Glomerular visceral epithelial cell (primary cell): ENCODE measurements around the gene ERP44.
A peak's percentile ranks its signal among the peaks of the same experiment; 100 is the strongest.
"Not testable (repeated sequence)": the region's sequence is repeated elsewhere in the genome, so short reads cannot be mapped to it uniquely, and the experiment has no call there.

Experiments used
- DNase-seq: peaks from one replicate; pipeline ENCODE4 v3.0.0-alpha.2; 2016; ENCODE audit errors: extremely low spot score

ERP44 gene

DNA sequence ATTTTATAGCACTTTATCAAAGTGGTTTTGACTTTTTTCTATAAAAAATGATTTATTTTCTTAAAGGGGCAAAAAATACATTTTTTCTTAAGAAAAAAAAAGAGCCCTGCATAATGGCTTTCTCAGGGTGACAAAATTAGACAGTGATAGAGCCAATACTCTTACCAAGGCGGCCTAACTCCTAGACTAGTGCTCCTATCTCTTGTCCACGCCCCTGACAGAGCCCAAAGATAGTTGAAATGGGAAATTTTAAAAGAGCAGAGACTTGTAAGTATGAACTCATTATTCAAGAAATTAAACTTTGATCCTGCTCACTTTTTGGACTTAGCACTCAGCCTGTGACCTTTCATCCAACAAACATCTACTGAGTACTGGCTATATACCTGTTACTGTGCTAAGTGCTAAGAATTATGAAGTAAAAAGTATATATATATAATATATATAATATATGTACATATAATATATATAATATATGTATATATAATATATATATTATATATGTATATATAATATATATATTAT, 1.4 kb upstream of the ERP44 start:
- DNase-seq, result no peak

DNA sequence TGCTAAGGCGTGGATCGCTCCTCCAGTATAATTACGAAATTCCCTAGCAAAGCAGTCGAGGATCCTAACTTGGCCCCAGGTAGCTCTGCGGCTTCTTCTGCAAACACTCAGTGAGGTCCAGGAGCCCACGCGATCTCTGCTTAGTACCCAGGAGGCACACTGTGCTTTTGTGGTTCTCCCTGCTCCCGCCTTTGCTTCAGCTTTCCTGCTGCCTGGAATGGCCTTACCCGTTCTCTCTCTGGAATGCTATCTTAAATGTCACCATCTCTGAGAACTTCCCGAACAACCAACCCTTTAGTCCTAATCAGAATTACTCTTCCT, 882 bp upstream of the ERP44 start:
- DNase-seq, result peak; percentile 45

DNA sequence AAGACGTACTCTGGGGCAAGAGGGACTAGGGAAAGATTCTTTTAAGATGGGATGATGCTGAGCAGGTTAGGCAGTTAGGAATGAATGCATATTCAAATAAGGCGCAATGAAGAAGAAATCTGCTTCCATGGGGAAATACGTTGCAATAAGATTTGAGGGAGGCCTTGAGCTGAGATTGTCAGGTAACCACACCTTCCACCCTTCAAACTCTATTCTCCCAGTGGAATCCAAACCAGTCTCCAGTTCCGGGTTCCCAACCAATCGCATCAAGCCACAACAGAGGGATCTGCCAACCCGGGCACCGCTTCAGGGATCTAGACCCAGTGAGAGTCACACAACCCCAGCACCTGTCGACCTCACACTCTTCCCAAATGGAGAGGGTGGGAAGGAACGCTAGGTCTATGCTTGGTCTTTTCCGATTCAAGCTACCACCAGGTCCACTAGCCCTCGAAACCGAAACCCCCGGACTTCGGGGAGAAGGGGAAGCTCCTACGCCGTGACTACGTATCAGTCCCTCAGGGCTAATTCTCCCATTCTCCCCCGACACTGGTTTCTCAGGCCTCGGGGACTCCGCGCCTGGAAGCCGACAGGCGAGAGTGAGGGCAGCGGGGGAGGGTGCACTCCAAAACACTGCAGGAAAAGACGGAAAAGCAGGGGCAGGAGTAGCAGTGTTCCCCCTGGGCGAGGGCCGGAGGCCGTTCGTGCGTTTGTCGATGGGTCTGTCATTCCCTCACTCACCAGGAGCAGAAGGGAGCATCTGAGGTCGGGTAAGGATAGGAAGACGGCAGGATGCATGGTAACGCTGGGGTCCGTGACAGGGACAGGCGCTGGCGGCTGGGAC, 534 bp downstream of the ERP44 start:
- DNase-seq, result peak; percentile 68

DNA sequence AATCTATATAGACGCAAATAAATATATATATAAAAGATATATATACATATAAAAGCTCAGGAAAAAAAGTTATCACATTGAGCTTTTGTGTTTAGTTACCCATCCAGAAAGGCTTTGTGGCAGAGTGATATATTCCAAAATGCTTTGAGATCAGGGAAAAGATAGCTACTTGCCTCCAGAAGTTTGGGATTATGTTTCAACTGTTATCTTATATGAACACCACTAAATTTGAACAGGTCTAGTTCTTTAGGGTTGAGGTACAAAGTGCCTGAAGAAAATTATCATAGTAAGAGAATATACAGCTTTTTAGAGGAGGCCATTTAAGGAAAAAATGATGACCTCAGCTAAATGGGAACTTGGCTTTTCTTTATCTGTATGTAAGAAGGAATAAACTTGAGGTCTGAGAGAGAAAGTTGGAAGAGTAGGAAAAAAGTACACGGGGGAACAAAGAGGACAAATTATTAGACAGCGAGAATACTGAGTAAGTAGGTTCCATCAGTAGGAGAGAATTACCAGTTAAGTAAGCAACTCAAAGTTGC, 2.4 kb downstream of the ERP44 start:
- DNase-seq, result no peak

DNA sequence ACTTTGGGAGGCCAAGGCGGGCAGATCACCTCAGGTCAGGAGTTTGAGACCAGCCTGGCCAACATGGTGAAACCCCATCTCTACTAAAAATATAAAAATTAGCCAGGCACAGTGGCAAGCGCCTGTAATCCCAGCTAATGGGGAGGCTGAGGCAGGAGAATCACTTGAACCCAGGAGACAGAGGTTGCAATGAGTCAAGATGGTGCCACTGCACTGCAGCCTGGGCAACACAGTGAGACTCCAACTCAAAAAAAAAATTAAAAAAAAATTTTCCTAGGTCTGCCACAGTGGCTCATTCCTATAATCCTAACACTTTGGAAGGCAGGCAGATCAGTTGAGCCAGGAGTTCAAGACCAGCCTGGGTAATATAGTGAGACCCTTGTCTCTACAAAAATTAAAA, 4.4 kb downstream of the ERP44 start:
- not testable (repeated sequence) for DNase-seq

DNA sequence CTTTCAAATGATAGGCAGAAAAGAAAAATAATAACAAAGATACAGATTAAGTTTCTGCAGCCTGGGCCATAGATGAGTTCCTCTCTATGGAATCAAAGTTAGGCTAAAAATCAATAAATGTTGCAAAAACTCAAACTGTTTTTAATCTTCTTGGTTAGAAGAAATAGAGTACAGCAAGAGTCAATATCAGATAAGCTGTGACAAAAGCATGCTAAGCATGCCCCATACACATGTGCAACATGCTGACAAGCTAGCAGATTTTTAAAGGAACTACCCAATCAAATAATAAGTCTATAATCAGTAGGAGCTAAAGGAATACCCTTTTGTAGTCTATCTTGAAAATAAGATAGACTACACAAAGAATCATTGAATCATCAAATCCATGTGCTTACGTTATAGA, 6.7 kb downstream of the ERP44 start:
- DNase-seq, result no peak

DNA sequence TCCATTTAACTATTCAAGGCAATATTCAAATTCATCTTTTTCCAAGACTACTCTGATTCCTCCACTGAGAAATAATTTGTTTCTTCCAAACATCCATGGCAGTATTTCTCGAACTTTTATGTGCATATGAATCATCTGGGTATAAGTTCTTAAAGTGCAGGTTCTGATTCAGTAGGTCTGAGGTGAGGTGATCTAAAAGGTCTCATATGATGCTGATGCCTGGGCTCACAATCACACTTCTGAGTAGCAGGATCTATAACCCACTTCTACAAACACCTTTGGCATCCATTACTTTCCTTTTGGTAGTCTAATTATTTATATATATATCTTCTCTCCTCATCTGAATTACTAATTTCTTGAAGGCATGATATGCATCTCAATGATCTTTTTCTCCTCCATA, 7.2 kb downstream of the ERP44 start:
- no peak for DNase-seq

DNA sequence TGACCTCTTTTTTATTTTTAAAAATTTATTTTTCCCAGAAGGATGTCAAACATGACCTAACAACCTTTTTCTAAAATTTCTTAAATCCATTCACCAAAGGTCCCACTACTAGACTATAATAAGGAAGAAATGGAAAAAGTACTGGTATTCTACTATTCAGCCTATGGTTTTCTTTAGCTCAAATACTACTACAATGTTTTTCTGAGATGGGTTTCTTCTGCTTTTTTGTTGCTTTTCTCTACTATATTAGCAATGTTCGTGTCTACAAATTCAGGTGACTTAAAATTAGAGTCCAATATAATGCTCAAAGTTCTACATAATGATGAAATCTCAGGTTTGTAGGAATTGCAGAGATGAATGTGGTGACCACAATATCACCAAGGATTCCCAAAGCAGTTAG, 7.9 kb downstream of the ERP44 start:
- no peak for DNase-seq

DNA sequence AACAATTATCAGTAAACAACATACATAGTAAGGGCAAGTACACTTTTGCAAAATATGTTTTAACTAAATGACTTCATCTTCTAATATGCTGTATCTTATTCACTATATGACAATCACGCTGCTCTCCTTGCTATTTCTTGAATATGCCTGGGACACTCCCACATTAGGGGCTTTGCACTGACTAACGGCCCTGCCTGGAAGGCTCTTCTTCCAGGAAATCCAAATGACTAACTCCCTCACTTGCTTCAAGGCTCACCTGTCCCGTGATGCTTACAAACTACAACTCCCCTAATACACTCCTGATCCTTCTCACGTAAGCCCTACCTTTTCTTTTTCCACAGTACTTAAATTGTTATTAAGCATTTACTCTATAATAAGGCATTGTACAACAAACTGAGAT, 10.6 kb downstream of the ERP44 start:
- DNase-seq, result no peak

DNA sequence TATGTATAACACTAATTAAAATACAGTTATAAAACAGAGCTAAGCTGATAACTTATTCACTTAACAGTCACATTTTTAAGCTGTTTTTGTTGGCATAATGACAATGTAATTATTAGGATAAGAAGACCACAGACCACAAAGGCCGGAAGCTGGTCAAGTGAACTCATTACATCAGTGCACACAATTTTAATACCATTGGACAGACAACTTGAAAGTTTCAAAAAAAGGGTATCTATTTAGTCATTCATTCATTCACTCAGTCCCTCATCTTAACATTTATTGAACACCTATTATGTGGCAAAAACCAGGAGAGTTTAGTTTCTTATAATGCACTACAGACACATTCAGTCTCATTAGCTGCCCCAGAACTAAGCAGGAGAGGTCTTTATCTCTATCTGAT, 11.6 kb downstream of the ERP44 start:
- DNase-seq, result peak; percentile 67

DNA sequence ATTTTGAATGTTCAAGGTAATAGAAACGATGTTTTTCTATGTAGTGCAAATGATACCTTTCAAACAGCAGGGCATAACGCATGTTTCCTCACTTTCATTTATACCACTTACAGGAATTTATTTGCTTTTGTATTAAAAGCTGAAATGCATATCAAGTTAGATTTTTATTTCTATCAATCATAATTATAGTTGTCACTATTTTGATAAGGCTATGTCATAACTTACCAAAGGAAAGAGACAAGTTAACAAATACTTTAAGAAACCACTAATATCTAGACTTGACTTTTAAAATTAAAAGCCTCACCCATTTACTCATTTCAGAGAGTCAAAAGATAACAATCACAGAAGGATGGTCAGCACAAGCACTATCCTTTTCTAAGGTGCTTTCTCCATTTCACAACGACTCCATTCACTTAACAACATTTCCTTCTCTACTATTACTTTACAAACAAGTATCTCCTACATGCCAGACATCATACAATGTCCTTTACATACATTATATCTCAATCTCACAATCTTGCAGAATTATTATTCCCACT, 12.6 kb downstream of the ERP44 start:
- no peak for DNase-seq

DNA sequence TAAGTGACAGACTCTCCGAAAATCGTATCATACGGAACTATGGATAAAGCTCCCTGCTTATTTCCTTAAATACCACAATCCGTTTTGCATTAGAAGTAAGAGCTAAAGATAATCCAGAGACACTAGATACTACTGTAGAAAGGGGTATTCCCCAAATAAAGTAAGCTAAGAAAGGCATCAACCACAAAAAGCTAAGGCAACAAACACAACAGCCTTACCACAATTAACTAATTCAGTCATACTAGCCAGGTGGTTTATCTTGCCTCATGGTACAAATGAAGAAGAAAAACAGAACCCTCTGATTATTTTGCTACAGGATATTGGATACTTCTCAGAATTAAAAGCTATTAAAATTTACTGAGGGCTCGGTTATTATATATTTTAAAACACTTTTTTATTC, 14.1 kb downstream of the ERP44 start:
- no peak for DNase-seq

DNA sequence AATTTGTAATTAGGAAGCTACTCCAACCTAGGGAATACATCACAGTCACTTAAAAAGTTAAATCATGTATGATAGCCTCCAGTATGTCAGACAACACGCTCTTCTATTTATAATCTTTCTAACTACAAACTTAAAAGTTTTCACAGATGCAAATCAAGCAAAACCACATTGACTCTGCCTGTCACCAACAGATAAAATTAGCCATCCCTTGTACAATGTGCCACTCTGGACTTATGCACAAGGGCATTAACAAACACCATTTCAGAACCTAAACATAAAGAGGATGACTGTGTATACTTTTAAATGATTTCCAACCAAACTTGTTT, 14.7 kb downstream of the ERP44 start:
- DNase-seq, result no peak

DNA sequence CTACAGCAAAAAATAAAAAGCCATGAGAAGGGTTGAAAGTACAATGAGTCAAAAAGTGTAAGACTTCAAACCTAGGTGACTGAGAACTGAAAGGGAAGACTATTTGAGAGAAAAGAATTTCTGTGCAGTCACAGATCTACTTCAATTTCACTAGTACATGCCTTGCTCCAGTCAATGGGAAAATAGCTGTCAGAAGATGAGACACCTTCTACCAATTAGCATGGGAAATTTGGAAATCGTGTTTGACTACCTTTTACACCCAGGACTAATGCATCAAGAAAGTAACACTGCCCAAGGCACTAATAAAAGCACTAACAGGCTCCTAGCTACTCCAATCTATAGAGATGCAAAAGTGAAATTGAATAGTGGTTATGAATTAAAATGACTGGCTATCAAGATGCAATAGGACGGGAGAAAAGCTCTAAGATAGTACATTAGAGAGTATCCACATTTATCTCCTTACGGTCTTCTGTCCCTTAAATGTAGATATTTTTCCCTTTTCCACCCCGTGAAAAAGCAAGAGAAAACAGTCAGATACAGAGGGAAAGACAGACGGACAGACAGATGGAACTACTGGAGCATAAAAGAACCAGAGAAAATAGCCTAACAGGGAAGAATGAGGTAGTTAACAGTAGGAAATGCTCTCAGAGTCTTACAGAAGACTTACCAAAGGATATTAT, 15.2 kb downstream of the ERP44 start:
- DNase-seq, result no peak

DNA sequence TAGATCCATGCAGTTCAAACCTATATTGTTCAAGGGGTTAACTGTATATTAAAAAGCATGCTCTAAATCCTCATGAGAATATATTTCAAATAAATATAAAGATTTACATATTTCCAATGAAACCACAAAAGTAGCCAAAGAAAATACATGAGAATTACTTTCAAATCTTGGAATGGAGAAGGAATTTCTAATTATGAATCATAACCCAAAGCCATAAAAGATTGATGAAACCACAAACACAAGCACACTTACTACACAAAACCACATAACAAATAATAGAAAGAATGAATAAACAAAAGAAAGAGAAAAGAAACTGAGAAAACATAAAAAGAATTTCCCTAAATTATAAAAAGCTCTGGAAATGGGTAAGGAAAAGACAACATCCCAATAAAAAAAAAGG, 16.0 kb downstream of the ERP44 start:
- no peak for DNase-seq

DNA sequence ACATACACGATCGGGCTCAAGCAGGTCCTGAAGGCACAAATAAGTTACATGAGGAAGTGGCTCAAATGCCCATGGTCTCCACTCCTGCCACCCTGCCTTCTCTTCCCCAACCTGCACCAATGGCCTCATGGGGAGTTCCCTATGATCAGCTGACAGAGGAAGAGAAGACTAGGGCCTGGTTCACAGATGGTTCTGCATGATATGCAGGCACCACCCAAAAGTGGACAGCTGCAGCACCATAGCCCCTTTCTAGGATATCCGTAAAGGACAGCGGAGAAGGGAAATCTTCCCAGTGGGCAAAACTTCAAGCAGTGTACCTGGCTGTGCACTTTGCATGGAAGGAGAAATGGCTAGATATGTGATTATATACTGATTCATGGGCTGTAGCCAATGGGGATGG, 22.5 kb downstream of the ERP44 start:
- DNase-seq, result not testable (repeated sequence)

DNA sequence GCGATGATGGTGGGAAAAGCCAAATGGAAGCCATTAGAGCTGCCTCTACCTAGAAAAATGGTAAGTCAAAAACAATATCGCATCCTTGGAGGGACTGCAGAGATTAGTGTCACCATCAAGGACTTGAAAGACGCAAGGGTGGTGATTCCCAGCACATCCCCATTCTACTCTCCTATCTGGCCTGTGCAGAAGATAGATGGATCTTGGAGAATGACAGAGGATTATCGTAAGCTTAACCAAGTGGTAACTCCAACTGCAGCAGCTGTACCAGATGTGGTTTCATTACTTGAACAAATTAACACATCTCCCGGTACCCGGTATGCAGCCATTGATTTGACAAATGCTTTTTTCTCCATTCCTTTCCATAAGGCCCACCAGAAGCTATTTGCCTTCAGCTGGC, 23.8 kb downstream of the ERP44 start:
- no peak for DNase-seq

DNA sequence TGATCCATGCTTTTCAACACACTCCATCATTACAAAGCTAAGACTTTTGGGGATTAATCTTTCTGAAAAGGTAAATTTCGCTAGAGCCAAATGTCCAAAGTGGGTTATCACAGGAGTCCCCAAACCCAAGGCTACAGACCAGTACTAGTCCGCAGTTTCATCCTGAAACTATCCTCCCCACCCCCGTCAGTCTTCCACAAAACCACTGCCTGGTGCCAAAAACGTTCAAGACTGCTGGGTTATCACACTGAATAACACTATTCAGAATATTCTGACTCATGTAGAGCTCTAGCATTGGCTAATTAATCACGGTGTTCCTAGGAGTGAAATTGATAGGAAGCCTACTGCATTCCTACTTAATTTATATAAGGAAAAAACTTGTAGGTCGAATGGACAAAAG, 24.7 kb downstream of the ERP44 start:
- no peak for DNase-seq

DNA sequence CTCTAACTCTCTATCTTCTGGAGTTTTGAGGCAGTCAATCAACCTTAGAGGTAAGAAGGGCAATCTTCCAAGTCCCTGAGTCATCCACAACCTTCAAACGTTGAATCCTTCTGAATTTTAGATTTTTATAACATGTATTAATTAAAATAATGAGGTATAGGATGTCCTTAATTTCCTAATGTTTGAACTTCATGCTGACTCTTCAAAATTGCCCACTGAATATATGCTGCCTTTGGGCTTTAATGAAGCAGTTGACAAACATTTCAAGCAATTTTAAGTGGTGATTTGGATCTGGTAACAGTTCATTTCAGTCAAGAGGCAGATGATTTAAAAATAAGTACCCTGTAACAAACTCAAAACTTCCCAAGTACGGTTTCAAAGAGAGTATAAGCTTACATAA, 26.0 kb downstream of the ERP44 start:
- DNase-seq, result no peak

DNA sequence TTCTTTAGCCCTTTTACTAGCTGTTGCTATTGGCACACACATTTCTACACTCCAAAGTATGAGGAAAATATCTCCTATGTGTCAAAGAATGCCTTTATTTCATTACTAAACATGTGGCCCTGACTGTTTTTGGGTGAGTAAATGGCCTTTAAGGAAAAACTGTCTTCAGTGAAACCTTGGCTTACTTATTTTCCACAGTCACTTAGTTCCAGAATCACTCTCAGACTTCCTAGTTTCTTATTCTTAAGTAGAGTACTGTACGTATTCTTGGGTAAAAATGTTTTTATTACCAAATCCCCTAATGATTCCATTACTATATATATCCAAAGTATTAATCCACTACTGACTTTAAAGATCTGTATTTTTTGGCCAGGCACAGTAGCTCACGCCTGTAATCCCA, 27.5 kb downstream of the ERP44 start:
- no peak for DNase-seq

DNA sequence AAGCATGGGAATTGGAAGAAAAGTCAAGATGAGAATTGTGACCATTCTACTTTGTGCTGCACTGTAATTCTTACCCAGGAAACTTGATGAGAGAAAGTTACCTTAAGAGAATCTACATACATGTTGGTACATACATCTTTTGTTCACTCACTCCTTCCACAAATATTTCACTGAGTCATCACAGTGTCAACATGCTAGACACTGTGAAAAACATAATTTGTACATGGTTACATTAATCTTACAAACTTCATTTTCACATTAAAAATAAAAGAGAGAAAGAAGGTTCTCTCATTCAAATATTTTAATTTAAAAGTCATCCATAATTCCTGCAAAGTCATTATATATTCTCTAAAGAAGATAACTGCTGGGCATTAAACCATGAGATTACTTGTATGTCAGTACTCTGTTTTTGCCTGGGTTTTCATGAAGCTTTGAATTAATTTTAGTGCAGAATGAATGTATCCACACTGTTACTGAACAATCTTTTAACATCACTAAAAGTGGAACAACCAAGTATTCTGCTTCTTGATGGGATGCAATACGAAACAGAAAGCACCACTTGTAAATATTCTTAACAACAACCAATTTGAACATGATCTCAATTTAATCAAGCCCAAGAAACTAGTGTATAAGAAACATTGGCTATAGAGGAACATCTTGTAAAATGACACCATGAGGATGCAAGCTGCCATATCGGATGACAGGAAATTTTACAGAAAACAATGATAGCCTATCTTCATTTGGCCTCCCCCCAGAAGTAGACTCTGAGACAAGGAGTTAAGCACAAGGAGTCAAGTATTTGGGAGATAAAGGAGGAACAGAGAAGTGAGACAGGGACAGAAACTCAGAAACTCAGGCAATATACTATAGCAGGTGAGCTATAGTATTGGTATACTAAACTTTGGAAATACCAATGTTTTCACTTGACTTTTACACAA, 28.4 kb downstream of the ERP44 start:
- no peak for DNase-seq

DNA sequence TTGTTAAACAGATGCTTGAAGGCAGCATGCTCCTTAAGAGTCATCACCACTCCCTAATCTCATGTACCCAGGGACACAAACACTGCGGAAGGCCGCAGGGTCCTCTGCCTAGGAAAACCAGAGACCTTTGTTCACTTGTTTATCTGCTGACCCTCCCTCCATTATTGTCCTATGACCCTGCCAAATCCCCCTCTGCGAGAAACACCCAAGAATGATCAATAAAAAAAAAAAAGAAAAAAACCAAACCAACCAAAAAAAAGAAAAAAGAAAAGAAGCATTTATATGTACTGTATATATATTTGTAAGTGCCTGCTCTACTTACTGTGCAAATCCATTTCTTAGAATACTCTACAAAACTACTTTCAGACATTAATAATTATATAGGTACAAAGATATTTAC, 29.7 kb downstream of the ERP44 start:
- not testable (repeated sequence) for DNase-seq
